ENCODE measurements around the gene FBXW7.

Gene FBXW7

DNA sequence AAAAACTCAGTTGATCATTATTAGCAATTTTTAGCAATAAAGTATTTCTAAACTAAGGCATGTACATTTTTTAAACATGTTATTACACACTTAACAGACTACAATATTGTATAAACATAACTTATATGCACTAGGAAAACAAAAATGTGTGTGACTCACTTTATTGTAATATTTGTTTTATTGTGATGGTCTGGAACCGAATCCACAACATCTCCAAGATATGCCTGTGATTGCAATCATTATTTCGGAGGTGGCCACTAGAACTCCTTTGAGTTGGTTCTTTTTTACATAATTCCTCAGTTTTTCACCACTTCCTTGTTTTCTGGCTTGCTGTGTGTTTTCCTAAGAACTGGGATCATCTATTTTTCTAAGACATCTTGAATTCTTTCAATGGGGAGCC is 53.7 kb downstream of the FBXW7 start:
- Histone ChIP-seq H3K9ac (no peak overlapping the region), H3K4me3 (no peak overlapping the region), H3K4me1 (peaks cover 41% of the 10 kb centered on the region), H3K36me3 (peaks cover 18% of the 10 kb centered on the region; the same call in 1 of the 2 replicates), H3K27ac (no peak overlapping the region), H3K9me3 (peaks cover 21% of the 10 kb centered on the region), H4K20me1 (peaks cover 16% of the 10 kb centered on the region), H3K4me2 (no peak overlapping the region), H3K27me3 (no peaks in the 10 kb centered on the region)
- TF ChIP-seq Cebpa-rat (IDR thresholded peaks at IDR 0.05), result no peak

DNA sequence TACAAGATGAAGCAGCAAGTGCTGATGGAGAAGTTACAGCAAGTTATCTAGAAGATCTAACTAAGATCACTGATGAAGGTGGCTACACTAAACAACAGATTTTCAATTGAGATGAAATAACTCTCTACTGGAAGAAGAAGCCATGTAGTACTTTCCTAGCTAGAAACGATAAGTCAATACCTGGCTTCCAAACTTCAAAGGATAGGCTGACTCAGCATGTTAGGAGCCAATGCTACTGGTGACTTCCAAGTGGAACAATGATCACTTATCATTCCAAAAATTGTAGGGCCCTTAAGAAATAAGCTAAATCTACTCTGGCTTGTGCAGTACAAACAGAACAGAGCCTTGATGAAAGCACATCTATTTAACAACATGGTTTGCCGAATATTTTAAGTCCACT is 55.0 kb downstream of the FBXW7 start:
- Histone ChIP-seq H3K9me3 (peaks cover 21% of the 10 kb centered on the region), H4K20me1 (peaks cover 3% of the 10 kb centered on the region; the same call in 1 of the 2 replicates), H3K9ac (no peak overlapping the region), H3K4me3 (no peak overlapping the region), H3K4me2 (peak overlapping the region; percentile 38), H3K4me1 (peaks cover 28% of the 10 kb centered on the region), H3K36me3 (peaks cover 18% of the 10 kb centered on the region; the same call in 1 of the 2 replicates), H3K27me3 (no peaks in the 10 kb centered on the region), H3K27ac (no peak overlapping the region)
- no peak for TF ChIP-seq Cebpa-rat (IDR thresholded peaks at IDR 0.05)

DNA sequence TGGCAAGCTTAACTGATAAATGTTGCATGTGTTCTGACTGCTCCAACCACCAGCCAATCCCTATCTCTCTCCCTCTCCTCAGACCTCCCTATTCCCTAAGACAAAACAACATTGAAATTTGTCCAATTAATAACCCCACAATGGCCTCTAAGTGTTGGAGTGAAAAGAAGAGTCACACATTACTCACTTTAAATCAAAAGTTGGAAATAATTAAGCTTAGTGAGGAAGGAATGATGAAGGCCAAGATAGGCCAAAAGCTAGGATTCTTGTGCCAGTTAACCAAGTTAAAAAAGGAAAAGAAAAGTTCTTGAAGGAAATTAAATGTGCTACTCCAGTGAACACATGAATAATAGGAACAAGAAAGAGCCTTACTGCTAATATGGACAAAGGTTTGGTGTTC is 55.6 kb downstream of the FBXW7 start:
- Histone ChIP-seq H3K27me3 (no peaks in the 10 kb centered on the region), H4K20me1 (no peaks in the 10 kb centered on the region; the same call in 1 of the 2 replicates), H3K4me3 (no peak overlapping the region), H3K27ac (no peak overlapping the region), H3K4me2 (peak overlapping the region; percentile 38), H3K9ac (no peak overlapping the region), H3K4me1 (peaks cover 22% of the 10 kb centered on the region), H3K9me3 (peaks cover 21% of the 10 kb centered on the region), H3K36me3 (peaks cover 18% of the 10 kb centered on the region; the same call in 1 of the 2 replicates)
- TF ChIP-seq Cebpa-rat (IDR thresholded peaks at IDR 0.05), result no peak

DNA sequence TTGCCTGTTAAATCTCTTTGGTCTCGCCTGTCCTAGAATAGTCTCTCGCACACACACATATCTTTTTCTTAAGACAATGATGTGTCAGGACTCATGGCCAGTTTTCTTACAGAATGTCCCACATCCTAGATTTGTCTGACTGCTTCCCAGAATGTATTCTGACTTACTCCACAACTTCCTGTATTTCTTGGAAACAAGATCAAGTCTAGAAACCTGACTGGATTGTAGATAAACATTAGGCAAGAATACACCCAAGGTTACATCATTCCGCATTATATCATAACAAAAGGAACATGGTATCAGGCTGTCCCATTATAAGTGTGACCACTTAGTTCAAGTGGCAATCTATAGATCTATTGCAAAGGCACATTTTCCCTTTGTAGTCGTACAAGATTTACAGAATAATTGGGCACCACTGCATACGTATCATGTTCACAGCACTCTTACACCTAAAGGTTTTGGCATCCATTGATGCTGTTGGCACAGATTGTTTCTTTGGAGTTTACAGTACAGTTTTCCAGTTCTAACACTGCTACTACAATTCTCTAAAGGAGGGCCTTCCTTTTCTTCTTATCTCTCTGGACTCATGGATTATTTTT is 56.4 kb downstream of the FBXW7 start:
- no peaks in the 10 kb centered on the region; the same call in 1 of the 2 replicates for H4K20me1 ChIP-seq
- no peak overlapping the region for H3K4me2 ChIP-seq
- no peak for TF ChIP-seq Cebpa-rat (IDR thresholded peaks at IDR 0.05)

DNA sequence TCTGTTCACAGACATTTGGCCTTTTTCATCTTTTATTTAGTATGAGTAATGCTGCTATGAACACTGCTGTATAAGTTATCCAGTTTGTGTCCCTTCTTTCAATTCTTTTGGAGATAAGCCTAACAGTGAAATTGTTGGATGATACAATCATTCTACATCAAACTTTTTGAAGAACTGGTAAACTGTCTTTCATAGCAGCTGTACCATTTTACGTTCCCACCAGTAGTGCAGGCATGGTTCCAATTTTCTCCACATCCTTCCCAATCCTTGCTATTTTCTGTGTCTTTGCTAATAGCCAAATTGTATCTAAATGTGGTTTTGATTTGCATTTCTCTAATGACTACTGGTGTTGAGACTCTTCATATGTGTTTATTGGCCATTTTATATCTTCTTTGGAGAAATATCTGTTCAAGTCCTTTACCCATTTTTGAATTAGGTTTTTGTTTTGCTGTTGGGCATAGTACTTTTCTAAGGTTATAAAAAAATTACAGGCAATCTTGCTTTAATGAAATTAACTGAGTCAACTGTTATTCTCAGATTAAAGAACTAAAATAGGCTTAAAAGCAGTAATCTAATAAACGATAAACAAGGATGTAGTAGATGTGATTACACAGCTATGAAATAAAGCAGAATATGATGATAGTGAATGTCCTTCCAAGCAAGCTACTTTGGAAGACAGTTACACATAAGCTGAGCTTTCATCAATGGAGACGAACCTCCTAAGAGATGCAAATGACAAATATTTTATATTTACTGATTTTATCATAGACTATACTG is 57.2 kb downstream of the FBXW7 start:
- Histone ChIP-seq H3K27ac (no peak overlapping the region), H3K4me1 (peaks cover 22% of the 10 kb centered on the region)
- TF ChIP-seq Cebpa-rat (IDR thresholded peaks at IDR 0.05), result no peak

More for the DNA sequence above, 56.4 kb downstream of the FBXW7 start:
- Histone ChIP-seq H3K36me3 (peaks cover 18% of the 10 kb centered on the region; the same call in 1 of the 2 replicates), H3K9me3 (peaks cover 29% of the 10 kb centered on the region), H3K27me3 (no peaks in the 10 kb centered on the region), H3K9ac (no peak overlapping the region), H3K4me1 (peaks cover 22% of the 10 kb centered on the region), H3K4me3 (no peak overlapping the region), H3K27ac (no peak overlapping the region)

DNA sequence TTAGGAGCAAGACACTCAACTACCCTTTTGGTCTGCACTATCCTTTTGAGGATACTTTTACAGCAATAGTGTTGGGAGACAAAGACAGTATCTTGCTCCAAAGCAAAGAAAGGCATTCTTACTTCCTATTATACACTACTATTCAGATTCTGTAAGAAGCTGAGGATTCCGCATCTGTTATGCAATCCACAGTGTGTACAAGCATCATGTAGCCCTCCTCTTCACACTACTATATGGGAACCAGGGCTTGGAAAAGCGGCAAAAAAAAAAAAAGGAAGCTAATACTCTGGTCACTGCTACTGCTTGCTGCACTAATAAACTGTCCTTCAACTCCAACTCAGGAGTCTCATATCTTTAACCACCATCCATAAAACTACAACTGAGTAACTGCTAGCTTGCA is 59.1 kb downstream of the FBXW7 start:
- peaks cover 16% of the 10 kb centered on the region; the same call in 1 of the 2 replicates for H3K36me3 ChIP-seq
- peaks cover 22% of the 10 kb centered on the region for H3K4me1 ChIP-seq
- H3K4me3 ChIP-seq, result no peak overlapping the region
- H3K4me2 ChIP-seq, result no peak overlapping the region
- H3K9me3 ChIP-seq, result peaks cover 27% of the 10 kb centered on the region
- no peak for TF ChIP-seq Cebpa-rat (IDR thresholded peaks at IDR 0.05)
- no peak overlapping the region for H3K27ac ChIP-seq
- peaks cover 3% of the 10 kb centered on the region; the same call in 1 of the 2 replicates for H4K20me1 ChIP-seq
- no peak overlapping the region for H3K9ac ChIP-seq
- no peaks in the 10 kb centered on the region for H3K27me3 ChIP-seq

More for the DNA sequence above, 57.2 kb downstream of the FBXW7 start:
- Histone ChIP-seq H3K4me3 (no peak overlapping the region), H3K9me3 (peaks cover 30% of the 10 kb centered on the region), H4K20me1 (no peaks in the 10 kb centered on the region; the same call in 1 of the 2 replicates), H3K9ac (no peak overlapping the region), H3K4me2 (no peak overlapping the region), H3K27me3 (no peaks in the 10 kb centered on the region), H3K36me3 (peaks cover 18% of the 10 kb centered on the region; the same call in 1 of the 2 replicates)

DNA sequence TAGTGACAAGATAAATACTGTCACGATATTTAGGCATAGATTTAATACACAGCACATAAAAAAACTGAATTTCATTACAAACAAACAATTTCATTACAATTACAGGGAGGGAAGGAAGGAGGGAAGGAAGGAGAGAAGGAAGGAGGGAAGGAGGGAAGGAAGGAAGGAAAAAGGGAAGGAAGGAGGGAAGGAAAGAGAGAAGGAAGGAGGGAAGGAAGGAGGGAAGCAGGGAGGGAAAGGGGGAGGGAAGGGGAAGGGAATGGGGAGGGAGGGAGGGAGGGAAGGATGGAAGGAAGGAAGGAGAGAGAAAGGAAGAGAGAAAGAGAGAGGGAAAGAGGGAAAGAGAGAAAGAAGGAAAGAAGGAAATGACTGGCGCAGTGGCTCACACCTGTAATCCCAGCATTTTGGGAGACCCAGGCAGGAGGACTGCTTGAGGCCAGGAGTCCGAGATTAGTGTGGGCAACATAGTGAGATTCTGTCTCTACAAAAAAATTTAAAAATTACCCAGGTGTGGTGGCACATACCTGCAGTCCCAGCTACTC is 64.6 kb downstream of the FBXW7 start:
- H4K20me1 ChIP-seq, result 0 out of 2 replicates have a peak, but pooled peaks cover 3% of the 10 kb centered on the region
- H3K4me3 ChIP-seq, result no peak overlapping the region
- no peak for TF ChIP-seq Cebpa-rat (IDR thresholded peaks at IDR 0.05)
- H3K9ac ChIP-seq, result no peak overlapping the region
- no peak overlapping the region for H3K4me2 ChIP-seq
- peaks cover 26% of the 10 kb centered on the region; the same call in 1 of the 2 replicates for H3K9me3 ChIP-seq
- H3K27me3 ChIP-seq, result no peaks in the 10 kb centered on the region
- no peak overlapping the region for H3K27ac ChIP-seq
- no peaks in the 10 kb centered on the region for H3K4me1 ChIP-seq
- peaks cover 7% of the 10 kb centered on the region; the same call in 1 of the 2 replicates for H3K36me3 ChIP-seq

DNA sequence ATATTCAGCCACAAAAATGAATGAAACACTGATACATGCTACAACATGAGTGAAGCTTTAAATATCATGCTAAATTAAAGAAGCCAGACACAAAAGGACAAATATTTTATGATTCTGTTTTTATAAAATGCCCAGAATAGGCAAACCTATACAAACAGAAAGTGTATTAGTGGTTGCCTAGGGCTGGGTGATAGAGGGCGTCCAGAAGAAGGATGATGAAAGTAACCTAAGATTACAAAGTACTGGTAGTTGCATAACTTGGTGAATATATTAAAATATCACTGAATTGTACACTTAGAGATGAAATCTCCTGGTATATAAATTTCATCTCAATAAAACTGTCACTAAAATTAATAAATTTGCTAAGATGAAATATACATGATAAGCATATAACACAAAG is 67.5 kb downstream of the FBXW7 start:
- Histone ChIP-seq H3K4me3 (no peak overlapping the region), H3K4me2 (no peak overlapping the region), H3K9me3 (peaks cover 20% of the 10 kb centered on the region; the same call in 1 of the 2 replicates), H4K20me1 (0 out of 2 replicates have a peak, but pooled peaks cover 3% of the 10 kb centered on the region), H3K36me3 (peaks cover 7% of the 10 kb centered on the region; the same call in 1 of the 2 replicates), H3K9ac (no peak overlapping the region), H3K27ac (no peak overlapping the region), H3K4me1 (peaks cover 21% of the 10 kb centered on the region), H3K27me3 (no peaks in the 10 kb centered on the region)
- TF ChIP-seq Cebpa-rat (IDR thresholded peaks at IDR 0.05), result no peak

DNA sequence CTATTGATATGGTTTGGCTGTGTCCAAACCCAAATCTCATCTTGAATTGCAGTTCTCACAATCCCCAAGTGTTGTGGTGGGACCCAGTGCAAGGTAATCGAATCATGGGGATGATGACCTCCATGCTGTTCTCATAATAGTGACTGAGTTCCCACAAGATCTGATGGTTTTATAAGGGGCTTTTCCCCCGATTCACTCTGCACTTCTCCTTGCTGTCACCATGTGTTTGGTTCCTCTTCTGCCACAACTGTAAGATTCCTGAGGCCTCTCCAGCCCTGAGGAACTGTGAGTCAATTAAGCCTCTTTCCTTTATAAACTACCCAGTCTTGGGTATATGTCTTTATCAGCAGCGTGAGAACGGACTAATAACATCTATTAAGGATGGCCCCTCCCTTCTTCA is 68.8 kb downstream of the FBXW7 start:
- H3K9ac ChIP-seq, result no peak overlapping the region
- no peaks in the 10 kb centered on the region for H4K20me1 ChIP-seq
- no peak overlapping the region for H3K27ac ChIP-seq
- H3K9me3 ChIP-seq, result peaks cover 15% of the 10 kb centered on the region; the same call in 1 of the 2 replicates
- peaks cover 35% of the 10 kb centered on the region for H3K4me1 ChIP-seq
- H3K4me3 ChIP-seq, result no peak overlapping the region
- H3K27me3 ChIP-seq, result no peaks in the 10 kb centered on the region
- no peak for TF ChIP-seq Cebpa-rat (IDR thresholded peaks at IDR 0.05)
- H3K4me2 ChIP-seq, result no peak overlapping the region
- peaks cover 7% of the 10 kb centered on the region; the same call in 1 of the 2 replicates for H3K36me3 ChIP-seq
